ENCODE data around the gene ZFAND3. TPM values are rescaled to one million over a fixed set of nuclear protein-coding genes. Genes with fewer than 3 reads are reported as not detected.
A peak's percentile ranks its signal among the peaks of the same experiment; 100 is the strongest.

The ZFAND3 gene
- polyA plus RNA-seq, 3 donors from 2014 or later = 3.1 to 10.2 (median 3.9) TPM

DNA sequence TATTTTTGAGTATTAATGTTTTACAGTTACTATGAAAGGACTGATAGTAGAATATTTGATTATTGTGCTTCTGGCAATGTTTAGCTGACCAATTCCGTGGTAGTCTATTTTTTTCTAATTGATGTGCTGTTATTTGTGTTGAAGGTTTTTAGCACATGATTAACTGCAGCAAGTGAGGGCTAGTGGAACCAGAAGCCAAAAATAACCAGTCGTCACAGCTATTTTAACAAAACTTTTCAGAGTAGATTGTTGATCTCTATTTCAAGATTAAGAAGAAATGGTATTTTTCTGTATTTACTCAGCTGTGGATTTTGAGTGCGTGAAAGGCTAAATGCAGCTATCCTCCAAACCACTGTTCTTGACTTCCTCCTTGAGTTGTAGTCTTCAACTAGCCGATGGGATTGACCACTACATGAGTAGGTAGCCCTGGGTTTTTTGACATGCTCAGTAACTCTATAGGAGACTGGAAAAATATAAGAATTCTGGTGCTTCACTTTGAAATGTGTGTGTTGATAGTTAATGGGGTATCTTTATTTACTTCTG is 258.0 kb downstream of the ZFAND3 start:
- Mint-ChIP-seq H3K4me3 (no peak overlapping the region), H3K4me1 (peaks cover 22 to 71% of the 10 kb centered on the region in 2 donors), H3K27ac (no peak overlapping the region), H3K9me3 (no peaks in the 10 kb centered on the region), H3K27me3 (ENCODE audit: low read depth in 3 of 3) (peaks cover 0 to 4% (median 3%) of the 10 kb centered on the region in 3 donors), H3K36me3 (peaks cover 4 to 11% (median 7%) of the 10 kb centered on the region in 3 donors)
- no peak for DNase-seq

DNA sequence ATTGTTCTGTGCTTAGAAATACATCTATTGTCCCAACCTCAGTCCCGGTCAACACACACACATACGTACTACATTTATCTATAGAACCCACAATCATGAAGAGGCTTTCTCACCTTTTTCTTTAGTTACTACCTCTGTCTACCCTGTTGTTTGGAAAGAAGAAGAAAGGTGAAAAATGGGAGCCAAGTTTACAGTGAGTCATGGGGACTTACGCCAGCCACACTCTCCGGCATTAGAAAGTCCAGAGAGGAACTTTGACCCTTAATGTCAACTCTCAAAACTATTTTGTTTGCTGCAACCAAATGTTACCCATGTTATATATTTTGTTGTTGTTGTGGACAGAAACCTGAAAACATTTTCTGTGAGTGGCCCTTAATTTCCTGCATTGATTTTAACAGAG is 259.1 kb downstream of the ZFAND3 start:
- Mint-ChIP-seq H3K27ac (no peak overlapping the region), H3K9me3 (no peaks in the 10 kb centered on the region), H3K36me3 (peaks cover 4 to 12% (median 11%) of the 10 kb centered on the region in 3 donors), H3K4me1 (peaks cover 18 to 62% of the 10 kb centered on the region in 2 donors), H3K4me3 (no peak overlapping the region), H3K27me3 (ENCODE audit: low read depth in 3 of 3) (peaks cover 0 to 3% (median 3%) of the 10 kb centered on the region in 3 donors)
- DNase-seq = no peak

GRCh38 chr6:38079107-38079506 is 259.6 kb downstream of the ZFAND3 start:
- Mint-ChIP-seq H3K9me3 (no peaks in the 10 kb centered on the region), H3K4me3 (no peak overlapping the region), H3K27ac (no peak overlapping the region), H3K27me3 (ENCODE audit: low read depth in 3 of 3) (peaks cover 0 to 3% (median 3%) of the 10 kb centered on the region in 3 donors), H3K36me3 (peaks cover 4 to 14% (median 12%) of the 10 kb centered on the region in 3 donors), H3K4me1 (peaks cover 18 to 62% of the 10 kb centered on the region in 2 donors)
- no peak for DNase-seq

DNA sequence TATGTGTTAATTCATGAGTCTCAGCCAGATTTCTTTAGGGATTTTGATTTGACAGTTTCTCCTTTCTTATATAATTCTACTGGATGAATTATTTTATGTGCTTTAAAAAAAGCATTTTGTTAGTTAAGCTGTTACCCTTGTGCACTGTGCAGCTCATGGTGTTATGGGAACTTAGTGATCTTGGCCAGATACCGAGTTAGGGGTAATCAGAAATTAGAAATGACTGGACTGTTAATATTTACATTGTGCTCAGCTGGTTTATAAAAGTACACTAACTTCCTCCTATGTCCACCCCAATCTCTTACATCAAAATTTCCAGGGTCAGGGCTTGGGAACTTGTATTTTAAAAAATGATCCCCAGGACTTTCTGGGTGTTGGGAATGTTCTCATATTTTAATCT is 260.0 kb downstream of the ZFAND3 start:
- H3K36me3 Mint-ChIP-seq = peaks cover 4 to 18% (median 16%) of the 10 kb centered on the region in 3 donors
- peaks cover 18 to 62% of the 10 kb centered on the region in 2 donors for H3K4me1 Mint-ChIP-seq

GRCh38 chr6:38080360-38080759 is 260.8 kb downstream of the ZFAND3 start:
- Mint-ChIP-seq H3K27me3 (ENCODE audit: low read depth in 3 of 3) (peaks cover 0 to 3% (median 3%) of the 10 kb centered on the region in 3 donors), H3K9me3 (no peaks in the 10 kb centered on the region), H3K4me1 (peaks cover 15 to 56% of the 10 kb centered on the region in 2 donors), H3K36me3 (peaks cover 3 to 18% (median 15%) of the 10 kb centered on the region in 3 donors), H3K4me3 (no peak overlapping the region), H3K27ac (no peak overlapping the region)
- DNase-seq = no peak

More for the DNA sequence above, 260.0 kb downstream of the ZFAND3 start:
- DNase-seq = no peak
- H3K4me3 Mint-ChIP-seq = no peak overlapping the region
- peaks cover 0 to 3% (median 3%) of the 10 kb centered on the region in 3 donors for H3K27me3 Mint-ChIP-seq (ENCODE audit: low read depth in 3 of 3)
- no peak overlapping the region for H3K27ac Mint-ChIP-seq
- no peaks in the 10 kb centered on the region for H3K9me3 Mint-ChIP-seq

- Mint-ChIP-seq H3K4me1 (peaks cover 15 to 60% of the 10 kb centered on the region in 2 donors), H3K27ac (peak overlapping the region in 1 of 6 donors; percentile 47), H3K27me3 (ENCODE audit: low read depth in 3 of 3) (peaks cover 0 to 3% (median 1%) of the 10 kb centered on the region in 3 donors), H3K36me3 (peaks cover 6 to 21% (median 14%) of the 10 kb centered on the region in 3 donors), H3K4me3 (no peak overlapping the region), H3K9me3 (no peaks in the 10 kb centered on the region)
- DNase-seq = no peak
These were observed 261.4 kb downstream of the ZFAND3 start for GRCh38 chr6:38080889-38081288.

GRCh38 chr6:38085031-38085430 is 265.5 kb downstream of the ZFAND3 start:
- DNase-seq = no peak
- H3K4me1 Mint-ChIP-seq = peaks cover 10 to 49% of the 10 kb centered on the region in 2 donors
- H3K27ac Mint-ChIP-seq = no peak overlapping the region
- H3K36me3 Mint-ChIP-seq = peaks cover 15 to 29% (median 27%) of the 10 kb centered on the region in 3 donors
- no peak overlapping the region for H3K4me3 Mint-ChIP-seq
- H3K27me3 Mint-ChIP-seq (ENCODE audit: low read depth in 3 of 3) = peaks cover 0 to 3% (median 3%) of the 10 kb centered on the region in 3 donors
- H3K9me3 Mint-ChIP-seq = no peaks in the 10 kb centered on the region

- no peak overlapping the region for H3K27ac Mint-ChIP-seq
- H3K9me3 Mint-ChIP-seq = no peaks in the 10 kb centered on the region
- no peak overlapping the region for H3K4me3 Mint-ChIP-seq
- H3K36me3 Mint-ChIP-seq = peaks cover 15 to 29% (median 27%) of the 10 kb centered on the region in 3 donors
- DNase-seq = no peak
- H3K4me1 Mint-ChIP-seq = peaks cover 11 to 45% of the 10 kb centered on the region in 2 donors
- H3K27me3 Mint-ChIP-seq (ENCODE audit: low read depth in 3 of 3) = peaks cover 0 to 3% (median 3%) of the 10 kb centered on the region in 3 donors
These were observed 266.8 kb downstream of the ZFAND3 start for GRCh38 chr6:38086346-38086745.

DNA sequence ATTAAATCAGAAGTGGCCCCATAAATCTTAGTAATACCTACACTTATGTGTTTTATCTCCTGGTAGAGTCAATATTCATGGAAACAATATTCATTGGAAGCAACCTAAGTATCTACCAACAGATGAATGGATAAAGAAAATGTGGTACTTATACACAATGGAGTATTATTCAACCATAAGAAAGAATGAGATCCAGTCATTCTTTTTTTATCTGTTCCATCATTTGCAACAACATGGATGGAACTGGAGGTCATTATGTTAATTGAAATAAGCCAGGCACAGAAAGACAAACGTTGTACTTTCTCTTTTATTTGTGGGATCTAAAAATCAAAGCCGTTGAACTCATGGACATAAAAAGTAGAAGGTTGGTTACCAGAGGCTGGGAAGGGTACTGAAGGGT is 268.5 kb downstream of the ZFAND3 start:
- peaks cover 0 to 3% (median 3%) of the 10 kb centered on the region in 3 donors for H3K27me3 Mint-ChIP-seq (ENCODE audit: low read depth in 3 of 3)
- H3K27ac Mint-ChIP-seq = no peak overlapping the region
- no peak for DNase-seq
- H3K9me3 Mint-ChIP-seq = no peaks in the 10 kb centered on the region
- no peak overlapping the region for H3K4me3 Mint-ChIP-seq
- H3K4me1 Mint-ChIP-seq = peaks cover 11 to 34% of the 10 kb centered on the region in 2 donors
- H3K36me3 Mint-ChIP-seq = peaks cover 15 to 27% (median 20%) of the 10 kb centered on the region in 3 donors

- Mint-ChIP-seq H3K27me3 (ENCODE audit: low read depth in 3 of 3) (peaks cover 0 to 3% (median 3%) of the 10 kb centered on the region in 3 donors), H3K36me3 (peaks cover 15 to 27% (median 17%) of the 10 kb centered on the region in 3 donors), H3K4me1 (peaks cover 11 to 34% of the 10 kb centered on the region in 2 donors), H3K9me3 (no peaks in the 10 kb centered on the region), H3K4me3 (no peak overlapping the region), H3K27ac (no peak overlapping the region)
- no peak for DNase-seq
These were observed 269.3 kb downstream of the ZFAND3 start for GRCh38 chr6:38088829-38089228.

GRCh38 chr6:38091613-38092012 is 272.1 kb downstream of the ZFAND3 start:
- peaks cover 6 to 15% (median 8%) of the 10 kb centered on the region in 3 donors for H3K36me3 Mint-ChIP-seq
- DNase-seq = no peak
- peaks cover 15 to 28% of the 10 kb centered on the region in 2 donors for H3K4me1 Mint-ChIP-seq
- H3K4me3 Mint-ChIP-seq = no peak overlapping the region
- H3K9me3 Mint-ChIP-seq = no peaks in the 10 kb centered on the region
- H3K27me3 Mint-ChIP-seq (ENCODE audit: low read depth in 3 of 3) = peaks cover 0 to 3% (median 3%) of the 10 kb centered on the region in 3 donors
- H3K27ac Mint-ChIP-seq = no peak overlapping the region

DNA sequence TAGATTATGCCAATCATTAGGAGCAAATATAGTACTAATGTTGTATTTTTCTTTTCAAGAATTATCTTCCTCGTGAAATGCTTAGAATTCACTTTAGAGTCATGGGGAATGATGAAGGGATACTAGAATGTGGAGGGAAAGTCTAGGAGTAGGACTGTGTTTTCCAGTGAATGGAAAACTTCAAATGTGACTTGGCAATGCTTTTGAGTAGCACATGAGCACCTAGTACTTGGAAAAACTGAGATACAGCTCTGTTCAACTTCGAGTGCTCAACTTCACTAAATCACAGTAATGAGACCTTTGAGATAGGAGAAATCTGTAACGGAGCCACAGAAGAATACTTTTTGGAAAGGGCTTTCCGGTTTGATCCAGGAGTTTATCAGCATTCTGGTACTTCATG is 272.9 kb downstream of the ZFAND3 start:
- Mint-ChIP-seq H3K9me3 (no peaks in the 10 kb centered on the region), H3K27me3 (ENCODE audit: low read depth in 3 of 3) (no peaks in the 10 kb centered on the region), H3K27ac (no peak overlapping the region), H3K4me3 (no peak overlapping the region), H3K36me3 (peaks cover 0 to 6% (median under 1%) of the 10 kb centered on the region in 3 donors), H3K4me1 (peaks cover 20 to 27% of the 10 kb centered on the region in 2 donors)
- DNase-seq = no peak

DNA sequence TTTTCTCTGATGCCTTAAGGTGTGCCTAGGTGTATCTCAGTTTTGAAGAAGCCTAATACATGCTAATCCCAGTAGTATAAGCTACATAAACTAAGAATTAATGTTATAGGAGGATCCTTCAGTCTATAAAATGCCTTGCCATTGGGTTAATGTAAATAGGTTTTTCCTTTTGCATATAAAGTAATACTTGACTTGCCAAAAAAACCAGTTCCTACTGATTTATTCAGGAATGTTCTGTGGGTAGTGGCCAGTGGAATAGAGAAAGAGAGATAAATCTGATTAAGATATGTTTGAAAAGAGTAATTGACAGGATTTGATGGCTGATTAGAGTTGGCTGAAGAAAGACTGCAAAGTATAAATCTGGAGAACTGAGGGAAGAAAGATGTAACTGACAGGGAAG is 273.4 kb downstream of the ZFAND3 start:
- Mint-ChIP-seq H3K27ac (no peak overlapping the region), H3K4me3 (no peak overlapping the region), H3K4me1 (peaks cover 23 to 27% of the 10 kb centered on the region in 2 donors), H3K9me3 (no peaks in the 10 kb centered on the region), H3K27me3 (ENCODE audit: low read depth in 3 of 3) (no peaks in the 10 kb centered on the region), H3K36me3 (peaks cover 0 to 2% (median 0%) of the 10 kb centered on the region in 3 donors)
- DNase-seq = no peak

- peak overlapping the region in 1 of 6 donors; percentile 48 for H3K27ac Mint-ChIP-seq
- peaks cover 15 to 36% of the 10 kb centered on the region in 2 donors for H3K4me1 Mint-ChIP-seq
- H3K36me3 Mint-ChIP-seq = no peaks in the 10 kb centered on the region
- H3K4me3 Mint-ChIP-seq = no peak overlapping the region
- no peaks in the 10 kb centered on the region for H3K27me3 Mint-ChIP-seq (ENCODE audit: low read depth in 3 of 3)
- H3K9me3 Mint-ChIP-seq = no peaks in the 10 kb centered on the region
- DNase-seq = no peak
These were observed 275.5 kb downstream of the ZFAND3 start for GRCh38 chr6:38095054-38095453.

Measured in immature natural killer cell (primary cell).